Fibroblast of lung (primary cell): ENCODE measurements around the gene SGPL1.

Experiments used
- CTCF ChIP-seq, 2 donors: IDR thresholded peaks in 1 of 2; conservative IDR thresholded peaks in 1 of 2; 1 replicate in 1 of 2; 2 replicates in 1 of 2; pipeline ENCODE4 v1.5.1; 2011 to 2012; ENCODE audit warnings: low read length in 2 of 2, control low read depth in 1 of 2, inconsistent platforms in 1 of 2, low read depth in 1 of 2, mild to moderate bottlenecking in 1 of 2
- EZH2 ChIP-seq: IDR thresholded peaks from 2 replicates; pipeline ENCODE4 v1.5.1; 2012; ENCODE audit warnings: low read length, control low read depth, mild to moderate bottlenecking; ENCODE audit errors: missing control alignments

GRCh38 chr10:70773965-70774809, 41.6 kb upstream of the SGPL1 start:
- TF ChIP-seq CTCF (conservative IDR thresholded peaks at IDR 0.05 in 1 of 2, IDR thresholded peaks at IDR 0.05 in 1 of 2; ENCODE audit: low read depth in 1 of 2, low read length in 2 of 2) (no peak), EZH2 (no peak)
